ENCODE data around the gene TNRC6B.

- no peak for TF ChIP-seq POLR2A (IDR thresholded peaks at IDR 0.05)
- TF ChIP-seq, protein P1, sequence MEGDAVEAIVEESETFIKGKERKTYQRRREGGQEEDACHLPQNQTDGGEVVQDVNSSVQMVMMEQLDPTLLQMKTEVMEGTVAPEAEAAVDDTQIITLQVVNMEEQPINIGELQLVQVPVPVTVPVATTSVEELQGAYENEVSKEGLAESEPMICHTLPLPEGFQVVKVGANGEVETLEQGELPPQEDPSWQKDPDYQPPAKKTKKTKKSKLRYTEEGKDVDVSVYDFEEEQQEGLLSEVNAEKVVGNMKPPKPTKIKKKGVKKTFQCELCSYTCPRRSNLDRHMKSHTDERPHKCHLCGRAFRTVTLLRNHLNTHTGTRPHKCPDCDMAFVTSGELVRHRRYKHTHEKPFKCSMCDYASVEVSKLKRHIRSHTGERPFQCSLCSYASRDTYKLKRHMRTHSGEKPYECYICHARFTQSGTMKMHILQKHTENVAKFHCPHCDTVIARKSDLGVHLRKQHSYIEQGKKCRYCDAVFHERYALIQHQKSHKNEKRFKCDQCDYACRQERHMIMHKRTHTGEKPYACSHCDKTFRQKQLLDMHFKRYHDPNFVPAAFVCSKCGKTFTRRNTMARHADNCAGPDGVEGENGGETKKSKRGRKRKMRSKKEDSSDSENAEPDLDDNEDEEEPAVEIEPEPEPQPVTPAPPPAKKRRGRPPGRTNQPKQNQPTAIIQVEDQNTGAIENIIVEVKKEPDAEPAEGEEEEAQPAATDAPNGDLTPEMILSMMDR (IDR thresholded peaks at IDR 0.05), result no peak
Measured at GRCh38 chr22:40176921-40177737, 596 bp upstream of the TNRC6B start.
